HEK293 (cell line): ENCODE data around the gene DGCR8.
A peak's percentile ranks its signal among the peaks of the same experiment; 100 is the strongest.

Source experiments
- CTCF ChIA-PET: fragments of 350-600 bp; formaldehyde crosslinking; extraction: SDS; loops from one replicate; lab custom pipeline; 2021; ENCODE audit warnings: antibody characterized with exemption; lab: Yijun Ruan, JAX
- POLR2A ChIA-PET: fragments of 300-600 bp; formaldehyde crosslinking; extraction: SDS; loops from one replicate; lab custom pipeline; 2020; ENCODE audit warnings: antibody characterized with exemption, inconsistent platforms; lab: Yijun Ruan, JAX
- H3K27ac ChIP-seq: fragments of 200-500 bp; sonication (Bioruptor generic); 2 replicates; pipeline ENCODE4 v1.5.1; 2014; ENCODE audit warnings: low read depth, low read length, control low read depth, inconsistent platforms; ENCODE audit errors: extremely low read depth
- H3K36me3 ChIP-seq, 2 experiments: fragments of 200-500 bp in 1 of 2; sonication (Bioruptor generic) in 1 of 2; 1 replicate in 1 of 2; 2 replicates in 1 of 2; pipeline ENCODE4 v1.5.1; 2014 to 2017; ENCODE audit warnings: inconsistent platforms in 2 of 2, low read length in 2 of 2; ENCODE audit not compliant: control insufficient read depth in 2 of 2, insufficient read depth in 1 of 2
- H3K4me1 ChIP-seq: fragments of 200-500 bp; sonication (Bioruptor generic); 2 replicates; pipeline ENCODE4 v1.5.1; 2014; ENCODE audit warnings: mild to moderate bottlenecking, low read length, inconsistent platforms; ENCODE audit not compliant: control insufficient read depth, insufficient read depth
- H3K4me3 ChIP-seq: 2 replicates; pipeline ENCODE4 v1.5.1; 2011; ENCODE audit warnings: low read depth, mild to moderate bottlenecking, control low read depth, low read length, moderate library complexity
- H3K9me3 ChIP-seq: fragments of 200-500 bp; sonication (Bioruptor generic); 2 replicates; pipeline ENCODE4 v1.5.1; 2014; ENCODE audit warnings: low read depth, low read length, inconsistent platforms; ENCODE audit not compliant: control insufficient read depth, insufficient read depth
- GLIS2 ChIP-seq: fragments of 450-650 bp; formaldehyde crosslinking; IDR thresholded peaks from 2 replicates; pipeline ENCODE4 v1.5.1; 2016; ENCODE audit warnings: missing biosample characterization, missing genetic modification characterization
- HOXC10 ChIP-seq: sonication (generic); formaldehyde crosslinking; IDR thresholded peaks from 2 replicates; pipeline ENCODE4 v1.8.1; 2023; ENCODE audit warnings: mild to moderate bottlenecking, missing genetic modification reagents
- KLF1 ChIP-seq: fragments of 450-650 bp; formaldehyde crosslinking; IDR thresholded peaks from 2 replicates; pipeline ENCODE4 v1.5.1; 2016; ENCODE audit warnings: missing biosample characterization, missing genetic modification characterization
- RBAK ChIP-seq: fragments of 450-650 bp; formaldehyde crosslinking; IDR thresholded peaks from 2 replicates; pipeline ENCODE4 v1.5.1; 2016; ENCODE audit warnings: missing biosample characterization, missing genetic modification characterization
- SP2 ChIP-seq: fragments of 450-650 bp; formaldehyde crosslinking; IDR thresholded peaks from 2 replicates; pipeline ENCODE4 v1.5.1; 2016; ENCODE audit warnings: missing biosample characterization, missing genetic modification characterization
- WT1 ChIP-seq: fragments of 450-650 bp; formaldehyde crosslinking; IDR thresholded peaks from 2 replicates; pipeline ENCODE4 v1.5.1; 2016; ENCODE audit warnings: missing biosample characterization, missing genetic modification characterization
- ZBTB48 ChIP-seq: fragments of 450-650 bp; formaldehyde crosslinking; IDR thresholded peaks from 2 replicates; pipeline ENCODE4 v1.5.1; 2016; ENCODE audit warnings: missing biosample characterization, missing genetic modification characterization
- ZBTB8A ChIP-seq: fragments of 450-650 bp; formaldehyde crosslinking; IDR thresholded peaks from 2 replicates; pipeline ENCODE4 v1.5.1; 2016; ENCODE audit warnings: missing biosample characterization, missing genetic modification characterization
- ZIC2 ChIP-seq: fragments of 450-650 bp; formaldehyde crosslinking; IDR thresholded peaks from 2 replicates; pipeline ENCODE4 v1.5.1; 2016; ENCODE audit warnings: missing biosample characterization, missing genetic modification characterization
- ZNF140 ChIP-seq: fragments of 450-650 bp; formaldehyde crosslinking; IDR thresholded peaks from 2 replicates; pipeline ENCODE4 v1.5.1; 2016; ENCODE audit warnings: missing biosample characterization, missing genetic modification characterization
- ZNF157 ChIP-seq: fragments of 450-650 bp; formaldehyde crosslinking; IDR thresholded peaks from 2 replicates; pipeline ENCODE4 v1.5.1; 2016; ENCODE audit warnings: missing biosample characterization, missing genetic modification characterization
- ZNF19 ChIP-seq: fragments of 450-650 bp; formaldehyde crosslinking; IDR thresholded peaks from 2 replicates; pipeline ENCODE4; 2016; ENCODE audit warnings: missing biosample characterization, missing genetic modification characterization, low read depth
- ZNF473 ChIP-seq: fragments of 450-650 bp; formaldehyde crosslinking; IDR thresholded peaks from 2 replicates; pipeline ENCODE4 v1.5.1; 2017; ENCODE audit warnings: missing biosample characterization, missing genetic modification characterization
- ZNF529 ChIP-seq: fragments of 450-650 bp; formaldehyde crosslinking; IDR thresholded peaks from 2 replicates; pipeline ENCODE4 v1.5.1; 2017; ENCODE audit warnings: missing genetic modification characterization, missing biosample characterization; ENCODE audit not compliant: insufficient replicate concordance
- ZNF544 ChIP-seq: fragments of 450-650 bp; formaldehyde crosslinking; IDR thresholded peaks from 2 replicates; pipeline ENCODE4 v1.5.0; 2017; ENCODE audit warnings: missing biosample characterization, missing genetic modification characterization
- ZNF571 ChIP-seq: fragments of 450-650 bp; formaldehyde crosslinking; IDR thresholded peaks from 2 replicates; pipeline ENCODE4 v1.5.0; 2017; ENCODE audit warnings: missing biosample characterization, missing genetic modification characterization
- ZNF610 ChIP-seq: fragments of 450-650 bp; formaldehyde crosslinking; IDR thresholded peaks from 2 replicates; pipeline ENCODE4 v1.5.1; 2016; ENCODE audit warnings: missing biosample characterization, missing genetic modification characterization, borderline replicate concordance
- ZNF623 ChIP-seq: fragments of 450-650 bp; formaldehyde crosslinking; IDR thresholded peaks from 2 replicates; pipeline ENCODE4 v1.5.1; 2016; ENCODE audit warnings: missing biosample characterization, missing genetic modification characterization
- ZNF626 ChIP-seq: fragments of 450-650 bp; sonication (Bioruptor Pico); formaldehyde crosslinking; IDR thresholded peaks from 2 replicates; pipeline ENCODE4 v1.5.1; 2018; ENCODE audit warnings: missing biosample characterization, missing genetic modification characterization, inconsistent platforms
- ZNF670 ChIP-seq: fragments of 450-650 bp; formaldehyde crosslinking; IDR thresholded peaks from 2 replicates; pipeline ENCODE4 v1.5.1; 2016; ENCODE audit warnings: missing biosample characterization, missing genetic modification characterization, low read depth
- ZNF677 ChIP-seq: fragments of 450-650 bp; IDR thresholded peaks from 2 replicates; pipeline ENCODE4 v1.5.0; 2018; ENCODE audit warnings: missing biosample characterization, mild to moderate bottlenecking, missing genetic modification characterization, moderate library complexity
- ZSCAN30 ChIP-seq: fragments of 450-650 bp; IDR thresholded peaks from 2 replicates; pipeline ENCODE4 v1.5.1; 2018; ENCODE audit warnings: missing biosample characterization, mild to moderate bottlenecking, missing genetic modification characterization, moderate library complexity
- TF ChIP-seq, protein P1 (sequence below): IDR thresholded peaks from 2 replicates; pipeline ENCODE4 v1.6.1; 2011; ENCODE audit warnings: mild to moderate bottlenecking, low read depth, low read length, borderline replicate concordance
- TF ChIP-seq, protein P2 (sequence below): sonication (generic); formaldehyde crosslinking; IDR thresholded peaks from 2 replicates; pipeline ENCODE4 v1.8.1; 2022; ENCODE audit warnings: mild to moderate bottlenecking, moderate library complexity, missing genetic modification reagents
- TF ChIP-seq, protein P3 (sequence below): fragments of 450-650 bp; formaldehyde crosslinking; IDR thresholded peaks from 2 replicates; pipeline ENCODE4 v1.5.1; 2016; ENCODE audit warnings: missing biosample characterization, missing genetic modification characterization
- TF ChIP-seq, protein P4 (sequence below): fragments of 450-650 bp; formaldehyde crosslinking; IDR thresholded peaks from 2 replicates; pipeline ENCODE4 v1.5.1; 2016; ENCODE audit warnings: missing biosample characterization, missing genetic modification characterization

Gene DGCR8

DNA sequence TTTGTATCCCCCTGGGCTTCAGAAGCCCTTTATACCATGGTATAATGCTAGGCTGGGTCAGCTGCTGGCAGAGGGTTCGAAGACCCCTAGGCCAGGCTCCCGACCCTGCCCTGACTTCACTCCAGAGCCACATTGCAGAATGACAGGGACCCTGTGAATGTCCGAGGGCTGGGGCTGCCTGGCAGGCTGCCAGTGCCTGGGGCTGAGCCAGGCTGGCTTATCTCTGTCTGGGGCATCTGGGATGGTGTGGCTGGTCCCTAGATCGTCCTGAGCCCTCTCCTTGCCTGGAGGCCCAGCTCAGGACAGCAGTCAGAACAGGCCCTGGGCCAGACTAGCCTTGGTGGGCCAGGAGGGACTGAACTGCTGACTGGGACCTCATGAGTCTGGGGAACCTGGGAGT lies 55.2 kb downstream of the DGCR8 start:
- TF ChIP-seq ZSCAN30 (tag by site-specific recombination) (no peak), ZNF677 (tag by site-specific recombination) (no peak), ZBTB48 (tag by site-specific recombination) (peak; percentile 91), HOXC10 (CRISPR knock-in tag) (no peak)
- TF ChIP-seq, all 188 proteins: peak for 1
- H3K27ac ChIP-seq, result peak overlapping the region; percentile 16; the same call in 1 of the 2 replicates
- H3K9me3 ChIP-seq, result no peaks in the 10 kb centered on the region
- ChIA-PET POLR2A (interaction anchor here (0.9 kb wide), 1 partner anchor 13 kb away, joined by 3 read pairs; no protein-coding TSS in a partner anchor), CTCF (interaction anchor here (0.7 to 0.8 kb wide), 3 partner anchors 112 to 162 kb away, joined by 3 to 4 read pairs (median 4); no protein-coding TSS in a partner anchor)
- H3K4me3 ChIP-seq, result no peak overlapping the region
- peaks cover 0 to 34% of the 10 kb centered on the region in 2 experiments; a peak in 1 of 3 replicates for H3K36me3 ChIP-seq
- H3K4me1 ChIP-seq, result peaks cover 5% of the 10 kb centered on the region

DNA sequence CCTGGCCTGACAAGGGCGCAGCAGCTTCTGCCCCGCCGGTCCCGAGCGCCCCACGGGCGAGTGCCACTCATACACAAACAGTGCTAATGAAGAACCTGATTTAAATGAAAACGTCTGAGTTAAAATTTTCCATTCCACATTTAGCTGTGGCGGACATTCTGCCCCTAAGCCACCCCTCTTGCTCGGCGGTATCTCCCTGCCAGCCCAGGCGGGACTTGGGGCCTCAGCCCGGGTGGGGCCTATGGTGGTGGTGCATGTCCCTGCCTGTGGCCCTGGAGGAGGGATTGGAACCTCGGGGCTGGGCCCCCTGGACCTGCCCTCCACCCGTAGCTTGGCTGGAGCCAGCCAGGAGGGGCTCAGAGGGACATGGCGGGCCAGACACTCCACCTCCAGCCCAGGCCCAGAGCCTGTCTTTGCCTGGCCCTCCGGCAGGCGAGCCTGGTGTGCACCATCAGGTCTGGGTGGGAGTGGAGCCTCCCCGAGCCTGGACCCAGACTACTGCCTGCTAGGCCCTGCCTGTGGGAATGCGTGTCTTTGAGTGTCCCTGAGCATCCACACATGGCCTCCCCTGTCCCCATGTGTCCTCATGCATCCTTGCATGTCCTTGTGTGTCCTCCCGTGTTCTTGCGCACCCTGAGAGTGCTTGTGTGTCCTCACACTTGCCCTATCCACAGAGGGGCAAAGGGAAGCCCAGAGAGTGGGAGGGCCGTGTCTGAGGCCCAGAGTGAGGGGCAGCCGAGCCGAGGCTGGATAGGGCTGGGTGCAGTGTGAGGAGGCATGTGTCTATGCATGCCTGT lies 56.0 kb downstream of the DGCR8 start:
- H3K36me3 ChIP-seq, result peaks cover 0 to 41% of the 10 kb centered on the region in 2 experiments; a peak in 1 of 3 replicates
- no peak overlapping the region for H3K4me3 ChIP-seq
- 0 out of 2 replicates have a peak overlapping the region, but pooled peaks have one; percentile 16 for H3K27ac ChIP-seq
- CTCF ChIA-PET, result interaction anchor here (0.7 to 1.8 kb wide), 5 partner anchors 20 to 163 kb away, joined by 3 to 6 read pairs (median 3); no protein-coding TSS in a partner anchor
- H3K9me3 ChIP-seq, result no peaks in the 10 kb centered on the region
- peaks cover 5% of the 10 kb centered on the region for H3K4me1 ChIP-seq
- POLR2A ChIA-PET, result interaction anchor here (1.0 to 1.3 kb wide), 2 partner anchors 12 to 19 kb away, joined by 3 read pairs; no protein-coding TSS in a partner anchor
- TF ChIP-seq ZNF544 (tag by site-specific recombination) (no peak), SP2 (tag by site-specific recombination) (peak; percentile 36), ZNF623 (tag by site-specific recombination) (no peak), ZBTB8A (no peak), ZNF473 (tag by site-specific recombination) (no peak), ZNF626 (tag by site-specific recombination) (no peak), GLIS2 (tag by site-specific recombination) (peak; percentile 42; the same call in 1 of the 2 replicates), ZNF19 (tag by site-specific recombination) (no peak), KLF1 (tag by site-specific recombination) (peak; percentile 80), ZNF140 (tag by site-specific recombination) (no peak), RBAK (tag by site-specific recombination) (no peak), ZNF610 (no peak), ZNF157 (tag by site-specific recombination) (no peak), ZNF529 (tag by site-specific recombination) (no peak), ZNF571 (tag by site-specific recombination) (no peak), ZNF670 (tag by site-specific recombination) (no peak), ZIC2 (tag by site-specific recombination) (no peak), WT1 (tag by site-specific recombination) (no peak)
- TF ChIP-seq, protein P1, sequence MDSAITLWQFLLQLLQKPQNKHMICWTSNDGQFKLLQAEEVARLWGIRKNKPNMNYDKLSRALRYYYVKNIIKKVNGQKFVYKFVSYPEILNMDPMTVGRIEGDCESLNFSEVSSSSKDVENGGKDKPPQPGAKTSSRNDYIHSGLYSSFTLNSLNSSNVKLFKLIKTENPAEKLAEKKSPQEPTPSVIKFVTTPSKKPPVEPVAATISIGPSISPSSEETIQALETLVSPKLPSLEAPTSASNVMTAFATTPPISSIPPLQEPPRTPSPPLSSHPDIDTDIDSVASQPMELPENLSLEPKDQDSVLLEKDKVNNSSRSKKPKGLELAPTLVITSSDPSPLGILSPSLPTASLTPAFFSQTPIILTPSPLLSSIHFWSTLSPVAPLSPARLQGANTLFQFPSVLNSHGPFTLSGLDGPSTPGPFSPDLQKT, result no peak
- TF ChIP-seq, protein P2, sequence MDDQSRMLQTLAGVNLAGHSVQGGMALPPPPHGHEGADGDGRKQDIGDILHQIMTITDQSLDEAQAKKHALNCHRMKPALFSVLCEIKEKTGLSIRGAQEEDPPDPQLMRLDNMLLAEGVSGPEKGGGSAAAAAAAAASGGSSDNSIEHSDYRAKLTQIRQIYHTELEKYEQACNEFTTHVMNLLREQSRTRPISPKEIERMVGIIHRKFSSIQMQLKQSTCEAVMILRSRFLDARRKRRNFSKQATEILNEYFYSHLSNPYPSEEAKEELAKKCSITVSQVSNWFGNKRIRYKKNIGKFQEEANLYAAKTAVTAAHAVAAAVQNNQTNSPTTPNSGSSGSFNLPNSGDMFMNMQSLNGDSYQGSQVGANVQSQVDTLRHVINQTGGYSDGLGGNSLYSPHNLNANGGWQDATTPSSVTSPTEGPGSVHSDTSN (CRISPR knock-in tag), result no peak
- TF ChIP-seq, protein P3, sequence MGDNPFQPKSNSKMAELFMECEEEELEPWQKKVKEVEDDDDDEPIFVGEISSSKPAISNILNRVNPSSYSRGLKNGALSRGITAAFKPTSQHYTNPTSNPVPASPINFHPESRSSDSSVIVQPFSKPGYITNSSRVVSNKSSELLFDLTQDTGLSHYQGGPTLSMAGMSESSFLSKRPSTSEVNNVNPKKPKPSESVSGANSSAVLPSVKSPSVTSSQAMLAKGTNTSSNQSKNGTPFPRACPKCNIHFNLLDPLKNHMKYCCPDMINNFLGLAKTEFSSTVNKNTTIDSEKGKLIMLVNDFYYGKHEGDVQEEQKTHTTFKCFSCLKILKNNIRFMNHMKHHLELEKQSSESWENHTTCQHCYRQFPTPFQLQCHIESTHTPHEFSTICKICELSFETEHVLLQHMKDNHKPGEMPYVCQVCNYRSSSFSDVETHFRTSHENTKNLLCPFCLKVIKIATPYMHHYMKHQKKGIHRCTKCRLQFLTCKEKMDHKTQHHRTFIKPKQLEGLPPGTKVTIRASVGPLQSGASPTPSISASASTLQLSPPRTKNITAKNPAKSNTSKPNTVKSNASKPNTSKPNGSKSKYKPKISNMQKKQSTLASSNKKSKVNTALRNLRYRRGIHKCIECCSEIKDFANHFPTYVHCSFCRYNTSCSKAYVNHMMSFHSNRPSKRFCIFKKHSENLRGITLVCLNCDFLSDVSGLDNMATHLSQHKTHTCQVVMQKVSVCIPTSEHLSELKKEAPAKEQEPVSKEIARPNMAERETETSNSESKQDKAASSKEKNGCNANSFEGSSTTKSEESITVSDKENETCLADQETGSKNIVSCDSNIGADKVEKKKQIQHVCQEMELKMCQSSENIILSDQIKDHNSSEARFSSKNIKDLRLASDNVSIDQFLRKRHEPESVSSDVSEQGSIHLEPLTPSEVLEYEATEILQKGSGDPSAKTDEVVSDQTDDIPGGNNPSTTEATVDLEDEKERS (tag by site-specific recombination), result no peak
- TF ChIP-seq, protein P4, sequence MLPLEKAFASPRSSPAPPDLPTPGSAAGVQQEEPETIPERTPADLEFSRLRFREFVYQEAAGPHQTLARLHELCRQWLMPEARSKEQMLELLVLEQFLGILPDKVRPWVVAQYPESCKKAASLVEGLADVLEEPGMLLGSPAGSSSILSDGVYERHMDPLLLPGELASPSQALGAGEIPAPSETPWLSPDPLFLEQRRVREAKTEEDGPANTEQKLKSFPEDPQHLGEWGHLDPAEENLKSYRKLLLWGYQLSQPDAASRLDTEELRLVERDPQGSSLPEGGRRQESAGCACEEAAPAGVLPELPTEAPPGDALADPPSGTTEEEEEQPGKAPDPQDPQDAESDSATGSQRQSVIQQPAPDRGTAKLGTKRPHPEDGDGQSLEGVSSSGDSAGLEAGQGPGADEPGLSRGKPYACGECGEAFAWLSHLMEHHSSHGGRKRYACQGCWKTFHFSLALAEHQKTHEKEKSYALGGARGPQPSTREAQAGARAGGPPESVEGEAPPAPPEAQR, result no peak
